Measurements from ENCODE around the gene NCOA3. TPM values are rescaled to one million over a fixed set of nuclear protein-coding genes. Genes with fewer than 3 reads are reported as not detected.
A peak's percentile ranks its signal among the peaks of the same experiment; 100 is the strongest.

NCOA3 gene
- total RNA-seq, 1 donor from 2014 or later: 187 TPM

DNA sequence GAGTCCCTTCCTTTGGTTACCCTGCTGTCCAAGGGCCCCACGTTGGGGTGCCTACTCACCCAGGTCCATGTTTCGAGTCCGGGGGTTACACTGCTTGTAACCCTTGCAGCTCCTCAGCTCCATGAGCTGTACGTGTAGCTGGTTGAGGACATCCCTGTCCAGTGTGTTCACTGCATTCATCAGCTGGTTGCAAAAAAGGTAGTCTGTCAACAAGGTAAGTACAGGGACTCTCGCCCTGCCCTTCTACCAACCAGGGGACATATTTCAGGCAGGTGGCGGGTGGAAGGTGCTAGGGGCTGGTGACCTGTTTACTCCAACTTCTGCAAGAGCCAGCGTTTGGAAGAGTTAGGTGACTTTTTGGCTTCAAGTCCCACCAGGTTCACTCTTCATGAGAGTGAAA lies 160.0 kb downstream of the NCOA3 start:
- Mint-ChIP-seq H3K4me3 (no peak overlapping the region), H3K4me1 (peaks cover 4% of the 10 kb centered on the region), H3K27ac (no peak overlapping the region), H3K9me3 (no peaks in the 10 kb centered on the region), H3K27me3 (no peaks in the 10 kb centered on the region), H3K36me3 (ENCODE audit: low read depth) (peaks cover 53% of the 10 kb centered on the region)
- POLR2A ChIA-PET: interaction anchor here (0.6 kb wide), 1 partner anchor 216 kb away, joined by 3 read pairs; no protein-coding TSS in a partner anchor
- DNase-seq (no peak), ATAC-seq (ENCODE audit: low read depth) (no peak)
- intact Hi-C loops (cut with micrococcal nuclease): no loop called here
- CTCF ChIA-PET: interaction anchor here (0.9 to 2.0 kb wide), 3 partner anchors 301 to 959 kb away, joined by 3 to 10 read pairs (median 4); no protein-coding TSS in a partner anchor
- TF ChIP-seq, protein P1, sequence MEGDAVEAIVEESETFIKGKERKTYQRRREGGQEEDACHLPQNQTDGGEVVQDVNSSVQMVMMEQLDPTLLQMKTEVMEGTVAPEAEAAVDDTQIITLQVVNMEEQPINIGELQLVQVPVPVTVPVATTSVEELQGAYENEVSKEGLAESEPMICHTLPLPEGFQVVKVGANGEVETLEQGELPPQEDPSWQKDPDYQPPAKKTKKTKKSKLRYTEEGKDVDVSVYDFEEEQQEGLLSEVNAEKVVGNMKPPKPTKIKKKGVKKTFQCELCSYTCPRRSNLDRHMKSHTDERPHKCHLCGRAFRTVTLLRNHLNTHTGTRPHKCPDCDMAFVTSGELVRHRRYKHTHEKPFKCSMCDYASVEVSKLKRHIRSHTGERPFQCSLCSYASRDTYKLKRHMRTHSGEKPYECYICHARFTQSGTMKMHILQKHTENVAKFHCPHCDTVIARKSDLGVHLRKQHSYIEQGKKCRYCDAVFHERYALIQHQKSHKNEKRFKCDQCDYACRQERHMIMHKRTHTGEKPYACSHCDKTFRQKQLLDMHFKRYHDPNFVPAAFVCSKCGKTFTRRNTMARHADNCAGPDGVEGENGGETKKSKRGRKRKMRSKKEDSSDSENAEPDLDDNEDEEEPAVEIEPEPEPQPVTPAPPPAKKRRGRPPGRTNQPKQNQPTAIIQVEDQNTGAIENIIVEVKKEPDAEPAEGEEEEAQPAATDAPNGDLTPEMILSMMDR (IDR thresholded peaks at IDR 0.05): no peak

DNA sequence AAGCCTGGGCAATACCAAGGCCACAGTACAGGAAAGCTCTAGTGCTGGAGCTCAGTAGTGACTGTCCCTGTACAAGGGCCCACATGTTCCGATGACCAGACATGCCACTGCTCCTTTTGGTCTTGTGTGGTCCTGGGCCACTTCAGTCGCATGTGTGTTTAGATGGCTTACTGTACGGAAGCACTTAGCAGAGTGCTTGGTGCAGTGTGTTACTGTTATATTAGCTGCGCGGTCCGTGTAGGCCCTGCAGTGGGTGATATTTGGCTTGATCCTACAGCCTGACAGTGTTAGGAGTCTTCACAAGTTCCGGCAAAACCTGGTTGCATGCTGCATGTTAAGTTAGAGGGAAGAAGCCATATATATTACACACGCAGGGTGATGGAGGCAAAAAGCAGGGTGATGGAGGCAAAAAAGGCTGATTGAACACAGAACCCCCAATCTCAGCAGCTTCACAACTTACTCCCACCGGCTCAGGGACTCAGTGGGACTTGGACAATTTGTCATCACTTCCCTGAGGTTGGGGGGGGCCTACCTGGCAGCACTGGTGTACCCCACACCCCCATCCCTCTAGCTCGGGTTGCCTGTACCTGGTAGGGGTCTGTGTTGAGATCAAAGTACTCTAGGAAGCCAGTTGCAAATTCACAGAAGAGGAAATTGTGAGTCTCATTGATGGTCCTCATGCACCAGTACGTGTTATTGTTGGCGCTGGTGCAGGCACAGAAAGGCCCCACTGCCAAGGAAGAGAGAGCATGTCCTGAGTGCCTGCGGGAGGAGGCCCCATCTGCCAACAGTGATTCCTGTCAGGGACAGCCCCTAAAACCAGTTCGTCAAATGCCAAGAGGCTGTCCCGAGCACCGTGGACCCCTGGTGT lies 161.0 kb downstream of the NCOA3 start:
- intact Hi-C loops (cut with micrococcal nuclease): loop anchor here (1.0 kb wide), 1 partner anchor 959 kb away; no protein-coding TSS in a partner anchor
- H3K27ac Mint-ChIP-seq: peak overlapping the region; percentile 24

DNA sequence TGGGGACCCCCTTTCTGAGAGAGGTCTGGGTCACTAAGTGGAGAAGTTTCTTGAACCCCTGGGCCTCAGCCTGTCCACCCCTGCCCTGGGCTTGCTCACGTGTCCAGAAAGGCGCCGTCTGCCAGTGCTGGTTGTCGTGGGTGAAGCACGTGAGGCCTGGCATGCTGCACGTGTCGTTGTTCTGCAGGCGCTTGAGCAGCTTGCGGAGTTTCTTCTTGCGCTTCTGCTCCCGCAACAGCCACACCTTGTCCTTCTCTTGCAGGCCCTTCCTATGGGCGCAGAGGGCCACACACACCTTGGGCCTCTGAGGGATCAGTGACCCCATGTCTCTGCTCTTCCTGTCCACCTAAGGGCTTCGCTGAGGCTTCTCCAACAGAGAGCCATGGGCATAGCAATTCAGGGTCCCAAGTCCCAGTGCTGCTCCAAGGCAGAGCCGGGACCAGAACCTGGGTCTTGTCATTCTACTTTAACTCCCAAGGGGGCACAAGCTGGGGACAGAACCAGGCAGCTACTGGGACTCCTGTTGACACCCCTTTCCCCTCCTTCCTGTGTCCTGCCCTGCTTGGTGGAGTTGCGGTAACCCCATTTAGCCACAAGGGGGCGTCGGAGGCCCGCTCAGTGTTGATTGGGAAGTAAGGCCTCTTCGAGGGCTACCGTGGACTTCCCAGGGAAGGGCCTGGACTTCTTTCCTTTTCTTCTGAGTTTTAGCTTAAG lies 161.8 kb downstream of the NCOA3 start:
- H3K36me3 Mint-ChIP-seq (ENCODE audit: low read depth): peaks cover 38% of the 10 kb centered on the region
- peaks cover 4% of the 10 kb centered on the region for H3K4me1 Mint-ChIP-seq
- H3K4me3 Mint-ChIP-seq: no peak overlapping the region
- no peaks in the 10 kb centered on the region for H3K9me3 Mint-ChIP-seq
- DNase-seq (peak; percentile 69), ATAC-seq (ENCODE audit: low read depth) (peak; percentile 88)
- POLR2A ChIA-PET: no interaction called here
- TF ChIP-seq, protein P1 (IDR thresholded peaks at IDR 0.05): peak; percentile 75
- no peak overlapping the region for H3K27ac Mint-ChIP-seq
- intact Hi-C loops (cut with micrococcal nuclease): loop anchor here (1.0 kb wide), 1 partner anchor 958 kb away; no protein-coding TSS in a partner anchor
- CTCF ChIA-PET: interaction anchor here (0.6 to 1.9 kb wide), 9 partner anchors 10 to 961 kb away, joined by 3 to 28 read pairs (median 4); no protein-coding TSS in a partner anchor
- H3K27me3 Mint-ChIP-seq: no peaks in the 10 kb centered on the region

More for the DNA sequence above, 161.0 kb downstream of the NCOA3 start:
- no peak for DNase-seq
- ATAC-seq (ENCODE audit: low read depth): no peak
- Mint-ChIP-seq H3K27me3 (no peaks in the 10 kb centered on the region), H3K4me1 (peaks cover 4% of the 10 kb centered on the region), H3K36me3 (ENCODE audit: low read depth) (peaks cover 46% of the 10 kb centered on the region), H3K4me3 (no peak overlapping the region), H3K9me3 (no peaks in the 10 kb centered on the region)
- POLR2A ChIA-PET: no interaction called here
- TF ChIP-seq, protein P1 (IDR thresholded peaks at IDR 0.05): no peak
- CTCF ChIA-PET: interaction anchor here (0.9 to 2.0 kb wide), 6 partner anchors 14 to 961 kb away, joined by 3 to 10 read pairs (median 4); no protein-coding TSS in a partner anchor

DNA sequence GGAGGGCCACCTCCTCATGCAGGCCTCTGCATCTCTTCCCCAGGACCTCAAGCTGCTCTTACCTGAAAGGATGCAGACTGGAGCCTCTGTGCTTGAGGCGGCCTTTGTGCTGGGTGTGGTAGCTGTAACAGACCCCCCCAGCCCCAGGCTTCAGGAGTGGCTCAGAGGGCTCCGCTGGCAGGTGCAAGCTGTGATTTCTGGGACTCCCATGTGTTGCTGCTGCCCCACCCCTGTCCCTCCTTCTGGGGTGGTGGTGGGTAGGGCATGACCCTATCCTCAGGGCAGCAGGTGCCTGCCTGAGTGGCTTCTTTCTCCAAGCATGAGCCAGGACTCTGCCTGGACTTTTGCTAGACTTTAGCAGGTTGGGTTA lies 162.4 kb downstream of the NCOA3 start:
- Mint-ChIP-seq H3K4me1 (peaks cover 4% of the 10 kb centered on the region), H3K27ac (no peak overlapping the region), H3K27me3 (no peaks in the 10 kb centered on the region), H3K9me3 (no peaks in the 10 kb centered on the region), H3K4me3 (no peak overlapping the region), H3K36me3 (ENCODE audit: low read depth) (peaks cover 35% of the 10 kb centered on the region)
- DNase-seq (peak; percentile 18), ATAC-seq (ENCODE audit: low read depth) (no peak)
- CTCF ChIA-PET: interaction anchor here (0.6 to 1.9 kb wide), 6 partner anchors 11 to 958 kb away, joined by 3 to 28 read pairs (median 4); no protein-coding TSS in a partner anchor
- TF ChIP-seq, protein P1 (IDR thresholded peaks at IDR 0.05): no peak
- POLR2A ChIA-PET: interaction anchor here (0.9 kb wide), 1 partner anchor 701 kb away, joined by 3 read pairs; no protein-coding TSS in a partner anchor
- intact Hi-C loops (cut with micrococcal nuclease): no loop called here

All from activated B cell treated with CpG ODN at 0.5 μM for 24 hours (primary cell).